Neural cell (in vitro differentiated cells): ENCODE measurements around the gene SEC14L1.

ENCODE experiments used
- CTCF ChIP-seq: fragments of 450-650 bp; IDR thresholded peaks from 2 replicates; pipeline ENCODE4 v1.5.1; 2014; ENCODE audit warnings: antibody characterized with exemption, mild to moderate bottlenecking, moderate library complexity; ENCODE audit not compliant: poor library complexity, severe bottlenecking
- EP300 ChIP-seq: fragments of 450-650 bp; conservative IDR thresholded peaks from 2 replicates; pipeline ENCODE4 v1.6.1; 2014; ENCODE audit warnings: antibody characterized with exemption, mild to moderate bottlenecking, moderate library complexity; ENCODE audit not compliant: poor library complexity, severe bottlenecking
- POLR2AphosphoS5 ChIP-seq: IDR thresholded peaks from 2 replicates; pipeline ENCODE4 v1.6.1; 2012
- SMC3 ChIP-seq: fragments of 450-650 bp; conservative IDR thresholded peaks from 2 replicates; pipeline ENCODE4 v1.6.1; 2014; ENCODE audit warnings: antibody characterized with exemption, mild to moderate bottlenecking, moderate library complexity; ENCODE audit not compliant: poor library complexity

GRCh38 chr17:77214743-77215142 lies 74.0 kb downstream of the SEC14L1 start:
- TF ChIP-seq EP300 (no peak), CTCF (no peak), SMC3 (peak; percentile 40), POLR2AphosphoS5 (no peak)
